Measurements from ENCODE around the gene STARD5.
"Not testable (repeated sequence)": the region's sequence is repeated elsewhere in the genome, so short reads cannot be mapped to it uniquely, and the experiment has no call there.

Gene STARD5

GRCh38 chr15:81336568-81336967, 12.6 kb upstream of the STARD5 start:
- no peak for DNase-seq

DNA sequence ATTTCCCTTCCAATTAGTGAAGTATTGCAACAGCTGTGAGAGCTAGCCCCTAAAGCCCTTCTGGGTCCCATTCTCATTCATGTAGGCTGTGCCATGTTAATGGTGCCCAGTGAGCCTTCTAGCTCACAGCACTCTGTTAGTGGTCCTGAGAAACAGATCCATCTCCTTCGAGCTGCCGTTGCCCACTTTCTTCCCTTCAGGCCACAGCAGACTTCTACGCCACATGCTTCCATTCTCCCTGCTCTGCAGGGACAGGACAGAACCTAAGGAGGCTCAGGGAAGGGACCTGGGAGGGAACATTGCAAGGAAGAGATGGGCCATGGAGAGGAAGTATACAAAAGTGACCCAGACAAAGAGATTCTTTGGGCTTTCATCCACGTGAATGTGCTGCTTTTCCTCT, 11.7 kb upstream of the STARD5 start:
- no peak for DNase-seq

DNA sequence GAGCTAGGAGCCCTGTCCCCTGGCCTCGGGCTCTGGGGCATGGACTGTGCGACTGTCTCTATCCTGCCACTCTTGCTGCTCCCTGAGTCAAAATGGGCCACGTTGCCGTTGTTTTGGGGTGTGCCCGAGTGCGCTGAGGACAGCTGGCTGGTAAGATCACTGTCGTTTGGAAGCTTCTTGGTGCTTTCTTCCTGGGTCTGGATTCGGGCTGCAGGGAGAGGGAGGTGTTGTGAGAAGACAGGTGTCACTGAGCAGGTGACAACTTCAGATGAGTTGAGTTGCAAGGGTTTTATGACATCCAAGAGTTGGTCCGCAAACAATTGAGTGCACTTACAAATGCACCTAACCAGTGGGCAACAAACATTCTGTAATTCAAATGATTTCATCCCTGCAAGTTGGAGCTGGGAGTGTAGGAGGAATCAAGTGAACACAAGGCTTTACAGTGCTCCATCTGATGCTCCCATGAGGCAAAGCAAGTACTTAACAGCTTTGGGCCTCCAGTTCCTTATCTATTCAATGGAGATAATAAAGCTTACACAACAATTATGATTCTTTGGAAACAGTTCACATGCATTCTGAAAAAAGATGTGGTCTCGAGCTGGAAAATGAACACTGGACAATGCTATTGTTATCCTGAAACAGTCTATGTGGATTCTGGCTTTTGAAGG, 11.0 kb upstream of the STARD5 start:
- no peak for DNase-seq

- DNase-seq, result no peak
Observed at GRCh38 chr15:81333363-81333762, 9.4 kb upstream of the STARD5 start.

DNA sequence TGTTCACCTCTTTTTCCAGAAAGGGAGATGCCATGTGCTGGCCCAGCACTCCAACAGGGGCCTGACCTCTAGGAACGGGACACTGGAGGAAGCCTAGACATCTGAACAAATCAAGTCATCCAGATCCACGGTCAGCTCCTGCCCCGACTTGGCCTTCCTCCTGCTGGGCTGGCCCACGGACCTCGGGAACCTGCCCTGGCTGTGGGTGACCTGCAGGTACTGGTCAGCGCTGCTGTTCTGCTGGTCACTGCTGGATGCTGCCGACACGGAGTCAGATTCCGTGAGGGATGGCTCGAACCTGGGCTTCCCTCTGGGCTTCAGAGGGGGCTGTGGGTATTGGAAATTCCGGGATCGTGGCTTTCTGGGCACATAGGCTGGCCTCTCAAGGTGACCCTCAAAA, 8.4 kb upstream of the STARD5 start:
- no peak for DNase-seq

GRCh38 chr15:81331600-81331999, 7.7 kb upstream of the STARD5 start:
- DNase-seq, result no peak

GRCh38 chr15:81331141-81331540, 7.2 kb upstream of the STARD5 start:
- not testable (repeated sequence) for DNase-seq

DNA sequence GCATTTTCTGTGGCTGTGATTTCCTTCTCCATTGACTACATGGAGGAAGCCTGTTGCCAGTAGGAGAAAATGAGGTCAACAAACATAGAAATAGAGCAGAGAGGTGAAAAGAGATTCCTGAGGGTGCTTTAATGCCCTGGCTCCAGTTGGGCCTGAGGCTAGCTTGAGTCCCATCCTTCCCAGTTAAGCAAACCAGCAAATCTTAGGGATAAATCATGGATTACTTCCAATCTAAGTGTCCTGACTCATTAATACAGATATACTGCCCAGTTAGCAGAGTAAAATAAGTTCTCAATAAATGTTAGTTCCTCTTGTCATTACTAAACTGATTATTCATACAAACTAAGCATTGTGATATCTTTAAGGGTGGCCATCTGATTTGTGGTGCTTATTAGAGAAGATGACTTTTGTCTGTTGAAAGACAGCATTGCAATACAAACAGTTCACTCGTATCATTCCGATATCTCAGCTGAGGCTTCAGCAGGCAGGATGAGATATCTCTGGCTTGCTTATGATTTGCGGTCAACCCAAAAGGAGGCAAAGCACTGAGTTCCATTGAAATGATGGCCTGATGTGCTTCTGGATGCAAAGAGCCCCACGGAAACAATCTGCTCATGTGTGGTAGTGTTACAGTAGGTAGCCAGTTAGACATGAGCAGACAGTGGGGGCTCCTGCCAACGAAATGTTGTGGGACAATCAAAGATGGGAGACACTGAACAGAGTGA, 6.6 kb upstream of the STARD5 start:
- no peak for DNase-seq

GRCh38 chr15:81329446-81329845, 5.5 kb upstream of the STARD5 start:
- DNase-seq, result no peak

DNA sequence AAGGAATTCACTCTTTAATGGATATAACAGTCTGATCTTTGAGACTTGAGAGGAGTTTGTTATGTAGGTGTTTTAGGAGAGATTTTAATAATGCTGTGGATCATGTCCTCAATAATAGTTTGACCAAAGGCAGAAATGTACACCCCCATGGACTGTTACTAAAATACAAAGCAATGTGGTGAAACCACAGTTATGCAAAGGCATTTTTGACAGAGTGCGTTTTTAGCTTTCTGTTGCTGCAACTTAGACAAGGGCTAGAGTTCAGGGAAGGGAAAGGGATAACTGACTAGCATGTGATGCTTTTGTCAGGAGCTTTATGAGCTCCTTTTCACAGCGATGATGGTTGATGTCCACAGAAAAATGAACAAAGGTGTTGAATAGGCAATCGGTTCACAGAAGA, 3.6 kb upstream of the STARD5 start:
- no peak for DNase-seq

DNA sequence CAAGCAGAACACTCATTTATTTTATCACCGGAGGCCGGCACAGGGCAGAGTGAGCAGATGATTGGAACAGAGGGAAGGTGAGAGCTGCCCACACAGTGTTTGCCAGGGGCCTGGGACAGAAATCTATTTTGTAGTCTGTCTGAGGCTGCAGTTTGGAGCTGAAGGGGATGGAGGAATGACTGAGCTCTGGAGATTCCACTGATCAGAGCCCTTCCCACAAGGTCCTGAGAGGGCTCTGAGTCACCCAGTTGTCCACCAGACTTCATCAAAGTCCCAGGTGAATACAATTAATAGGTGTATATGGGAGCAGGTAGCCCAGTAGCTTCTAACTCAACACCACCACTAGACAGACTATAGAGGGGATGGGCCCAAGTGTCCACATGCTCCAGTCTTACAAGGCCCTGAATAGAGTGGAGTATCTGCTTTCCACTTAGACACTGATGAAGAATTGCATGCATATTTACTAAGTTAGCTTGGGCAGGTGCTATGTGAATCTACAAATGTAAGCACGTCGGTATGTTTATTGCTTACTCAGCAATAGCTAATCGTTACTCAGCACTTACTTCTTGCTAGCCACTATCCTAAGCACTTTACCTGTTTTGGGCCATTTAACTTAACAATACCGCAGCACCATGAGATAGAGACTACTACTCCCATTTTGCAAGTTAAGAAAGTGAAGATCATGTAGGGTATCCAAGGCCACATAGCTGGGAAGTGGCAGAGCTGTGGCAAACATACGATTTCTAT, 2.7 kb upstream of the STARD5 start:
- no peak for DNase-seq

- DNase-seq, result no peak
Observed at GRCh38 chr15:81323559-81323943, 390 bp downstream of the STARD5 start.

DNA sequence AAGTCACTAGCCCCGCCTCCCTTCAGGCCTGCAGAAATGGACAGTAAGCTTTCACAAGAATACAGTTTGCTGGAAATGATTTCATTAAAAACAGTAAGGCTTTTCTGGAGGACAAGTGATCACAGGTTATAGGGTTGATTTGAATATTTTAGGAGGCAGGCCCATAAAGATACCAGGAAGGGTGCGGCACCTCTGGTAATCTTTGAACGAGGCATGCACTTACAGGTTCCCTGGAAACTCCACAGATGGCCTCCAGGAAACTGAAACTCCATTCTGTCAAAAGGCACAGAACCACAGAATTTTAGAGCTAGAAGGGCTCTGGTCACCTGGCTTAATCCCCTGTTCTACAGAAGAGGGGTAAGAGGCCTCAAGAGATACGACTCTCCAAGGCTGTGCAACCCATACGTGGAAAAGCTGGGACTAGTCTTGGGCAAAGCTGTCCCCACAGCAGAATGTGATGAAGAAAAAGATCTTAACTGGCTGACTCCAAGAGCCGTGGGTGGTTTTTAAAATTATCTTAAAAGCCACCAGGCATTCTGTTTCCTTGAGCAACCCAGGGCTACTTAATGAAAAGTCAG, 1.2 kb downstream of the STARD5 start:
- no peak for DNase-seq

- DNase-seq, result no peak
Observed at GRCh38 chr15:81321667-81322066, 2.3 kb downstream of the STARD5 start.

DNA sequence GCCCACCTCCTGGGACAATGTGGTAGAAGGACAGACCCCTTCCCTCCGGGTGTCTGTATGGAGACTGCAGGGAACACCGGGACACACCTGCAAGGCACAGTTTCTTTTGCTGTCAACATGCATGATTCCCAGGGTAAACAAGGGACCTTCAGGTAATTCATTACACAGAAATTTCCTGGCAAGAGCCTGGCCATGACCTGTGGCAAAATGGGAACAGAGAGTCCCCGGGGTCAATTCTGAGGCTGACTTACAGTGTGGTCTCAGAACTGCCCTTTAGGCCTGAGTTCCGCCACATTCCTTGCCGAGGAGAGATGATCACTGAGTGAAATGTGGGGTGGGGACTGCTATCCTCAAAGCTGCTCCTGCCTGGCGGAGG, 6.3 kb downstream of the STARD5 start:
- no peak for DNase-seq

DNA sequence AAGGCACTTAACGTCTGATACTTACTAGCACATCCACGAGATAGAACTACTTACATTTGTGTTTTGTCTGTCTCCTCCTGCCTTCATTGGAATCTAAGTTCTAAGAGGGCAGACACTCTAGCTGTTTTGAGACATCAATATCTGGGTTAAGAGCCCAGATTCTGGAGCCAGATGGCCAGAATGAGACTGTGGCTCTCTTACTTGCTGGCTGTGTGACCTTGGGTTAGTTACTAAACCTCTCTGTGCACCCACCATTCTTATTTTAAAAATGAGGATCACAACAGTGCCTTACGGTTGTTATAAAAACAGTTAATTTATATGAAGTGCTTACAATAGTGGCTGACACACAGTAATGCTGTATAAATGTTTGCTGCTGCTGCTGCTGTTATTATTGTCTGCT, 7.7 kb downstream of the STARD5 start:
- no peak for DNase-seq

DNA sequence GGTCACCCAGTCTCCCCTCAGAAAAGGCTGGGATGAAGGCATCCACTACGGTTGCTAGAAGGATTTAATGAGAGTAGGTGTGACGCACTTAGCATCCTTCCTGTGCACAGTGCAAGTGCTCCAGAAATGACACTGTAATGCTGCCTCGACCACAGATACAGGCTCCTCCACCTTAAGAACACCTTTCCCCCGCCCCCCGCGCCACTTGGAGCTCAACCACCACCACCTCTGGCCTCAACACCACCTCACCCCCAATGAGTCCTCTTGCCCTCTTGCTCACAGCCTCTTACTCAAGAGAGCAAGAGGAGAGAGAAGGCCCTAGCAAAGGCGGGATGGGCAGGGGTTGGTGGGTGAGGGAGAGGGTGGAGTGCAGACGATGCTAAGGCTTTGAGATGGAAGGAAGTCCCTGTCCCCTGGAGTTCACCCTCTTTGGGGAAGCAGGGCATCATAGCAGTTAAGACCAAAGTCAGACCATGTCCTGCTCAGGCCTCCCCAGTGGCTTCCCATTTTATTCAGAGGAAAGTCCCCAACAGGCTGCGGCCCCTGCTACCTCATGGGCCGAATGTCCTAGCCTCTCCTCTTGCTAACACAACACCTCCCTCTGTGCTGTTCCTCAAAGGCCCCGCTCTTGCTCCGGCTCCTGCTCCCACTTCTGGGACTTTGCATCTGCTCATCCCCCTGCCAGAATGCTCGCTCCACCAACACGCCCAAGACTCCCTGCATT, 8.3 kb downstream of the STARD5 start:
- DNase-seq, result no peak

GRCh38 chr15:81314378-81314777, 9.6 kb downstream of the STARD5 start:
- DNase-seq, result no peak

DNA sequence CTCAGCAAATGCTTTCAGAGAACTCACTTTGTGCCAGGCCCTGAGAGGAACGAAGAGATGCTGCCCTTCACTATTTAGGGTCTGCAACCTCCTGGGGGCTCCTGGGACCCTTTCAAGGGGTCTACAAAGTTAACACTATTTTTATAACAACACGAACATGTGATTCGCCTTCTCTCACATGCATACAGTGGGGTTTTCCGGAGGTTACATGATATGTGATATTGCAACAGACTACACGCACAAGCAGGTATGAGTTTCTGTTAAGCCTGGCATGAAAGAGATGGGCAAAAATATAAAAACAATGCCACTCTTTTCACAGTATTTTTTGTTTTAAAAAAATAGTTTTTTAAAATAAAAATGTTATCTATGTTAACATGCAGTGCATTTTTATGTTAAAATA, 10.3 kb downstream of the STARD5 start:
- no peak for DNase-seq

- DNase-seq, result no peak
Observed at GRCh38 chr15:81312790-81313543, 11.0 kb downstream of the STARD5 start.

DNA sequence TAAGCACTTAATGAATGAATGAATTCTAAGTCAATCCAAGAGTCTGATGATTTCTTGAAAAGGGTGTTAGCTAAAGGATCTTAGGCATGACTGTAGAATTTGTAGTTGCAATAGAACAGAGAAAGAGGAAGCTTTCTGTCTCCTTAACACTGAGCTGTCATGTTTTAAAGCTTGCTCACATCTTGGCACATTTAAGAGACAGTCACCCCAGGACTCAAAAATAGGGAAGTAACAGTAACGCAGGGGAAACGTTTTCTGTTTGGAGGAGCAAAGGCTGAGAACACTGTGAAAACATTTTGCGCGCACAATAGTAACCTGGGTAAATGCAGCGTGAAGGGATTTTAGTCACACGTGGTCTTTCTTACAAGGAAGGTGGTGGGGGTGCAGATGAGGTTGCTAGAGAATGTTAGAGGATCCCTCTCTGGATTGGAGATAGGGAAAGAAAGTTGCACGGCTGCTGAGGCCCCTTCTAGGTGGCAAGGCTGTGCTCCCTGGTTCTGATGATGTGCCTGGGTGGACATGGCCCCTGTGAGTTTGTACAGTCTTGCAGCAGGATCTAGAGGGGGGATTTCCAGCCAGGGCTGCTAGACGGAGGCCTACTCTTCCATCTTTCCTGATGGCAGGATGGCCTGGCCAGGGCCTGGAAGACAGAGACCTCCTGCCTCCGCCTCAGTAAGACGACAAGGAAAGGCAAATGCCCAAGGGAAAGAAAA, 12.0 kb downstream of the STARD5 start:
- DNase-seq, result no peak

DNA sequence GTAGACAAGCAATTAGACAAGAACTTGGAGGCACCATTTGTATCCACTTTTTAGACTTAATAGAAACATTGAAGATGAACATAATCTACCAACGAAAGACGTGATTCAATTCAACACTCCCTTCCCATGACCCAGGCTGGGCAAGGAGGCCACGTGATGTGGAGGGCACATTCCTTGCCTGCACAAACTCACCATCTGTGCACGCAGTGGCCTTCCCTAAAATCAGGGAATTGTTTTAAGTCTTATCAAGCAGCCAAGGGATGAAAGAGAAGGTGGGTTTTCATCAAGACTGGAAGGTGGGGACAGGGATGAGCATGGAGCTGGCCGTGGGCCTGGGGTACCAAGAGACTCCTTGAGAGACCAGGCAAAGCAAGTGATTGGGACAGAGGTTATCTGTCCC, 13.5 kb downstream of the STARD5 start:
- DNase-seq, result no peak

All from NK-92 treated with Interleukin-12 subunit alpha and Interleukin-12 subunit beta, amount 100 ng/mL, for 24 hours (cell line).